K562 (cell line): ENCODE data around the gene LETM1. TPM values are rescaled to one million over a fixed set of nuclear protein-coding genes. Genes with fewer than 3 reads are reported as not detected.

Experiments used
- ATF7 ChIP-seq: fragments of 450-650 bp; IDR thresholded peaks from 2 replicates; pipeline ENCODE4 v1.7.1; 2014; ENCODE audit warnings: mild to moderate bottlenecking, moderate library complexity
- CBX2 ChIP-seq: fragments of 200-600 bp; sonication (generic); IDR thresholded peaks from one replicate; pipeline ENCODE4 v1.6.1; 2012; ENCODE audit warnings: mild to moderate bottlenecking, low read length, inconsistent platforms; ENCODE audit not compliant: insufficient read depth, poor library complexity, severe bottlenecking
- CBX8 ChIP-seq: fragments of 200-600 bp; sonication (generic); IDR thresholded peaks from 2 replicates; pipeline ENCODE4 v1.6.1; 2012; ENCODE audit warnings: borderline replicate concordance, mixed run types, low read depth, mild to moderate bottlenecking, moderate library complexity, mixed read lengths, low read length, control low read depth, inconsistent platforms; ENCODE audit not compliant: poor library complexity, severe bottlenecking; ENCODE audit errors: extremely low read depth
- ELF4 ChIP-seq: fragments of 450-650 bp; formaldehyde crosslinking; IDR thresholded peaks from 2 replicates; pipeline ENCODE4 v1.4.0; 2022; ENCODE audit warnings: missing genetic modification characterization
- ETV6 ChIP-seq, 3 experiments: fragments of 150-350 bp in 1 of 3; sonication (generic) in 1 of 3; formaldehyde crosslinking in 1 of 3; IDR thresholded peaks; 2 replicates each; pipeline versions ENCODE4 v1.6.1 to v1.8.0; 2014 to 2022; ENCODE audit warnings: borderline replicate concordance in 2 of 3, low read depth in 2 of 3, antibody characterized with exemption in 1 of 3, low read length in 1 of 3, mild to moderate bottlenecking in 1 of 3, missing genetic modification reagents in 1 of 3
- FOSL1 ChIP-seq: fragments of 200-800 bp; sonication (Bioruptor generic); conservative IDR thresholded peaks from 2 replicates; pipeline ENCODE4 v1.6.1; 2016; ENCODE audit warnings: missing genetic modification characterization, missing compliant biosample characterization
- FOXA3 ChIP-seq, 2 experiments: fragments of 450-650 bp in 1 of 2; sonication (generic) in 1 of 2; formaldehyde crosslinking; IDR thresholded peaks in 1 of 2; conservative IDR thresholded peaks in 1 of 2; 2 replicates each; pipeline versions ENCODE4 v1.4.0 to v1.8.0; 2020 to 2022; ENCODE audit warnings: mild to moderate bottlenecking in 2 of 2, missing genetic modification reagents in 1 of 2
- JUNB ChIP-seq: fragments of 450-650 bp; formaldehyde crosslinking; conservative IDR thresholded peaks from 2 replicates; pipeline ENCODE4 v1.4.0; 2020; ENCODE audit warnings: mild to moderate bottlenecking
- MBD2 ChIP-seq: sonication (generic); IDR thresholded peaks from 2 replicates; pipeline ENCODE4 v1.6.1; 2016; ENCODE audit warnings: low read depth, borderline replicate concordance
- MCM5 ChIP-seq: fragments of 450-650 bp; IDR thresholded peaks from 2 replicates; pipeline ENCODE4 v1.6.1; 2016; ENCODE audit warnings: low read depth
- NR2C2 ChIP-seq, 2 experiments: fragments of 200-800 bp in 1 of 2; sonication (Bioruptor generic) in 1 of 2; sonication (generic) in 1 of 2; formaldehyde crosslinking in 1 of 2; IDR thresholded peaks; 2 replicates each; pipeline versions ENCODE4 v1.6.1 to v1.8.0; 2016 to 2022; ENCODE audit warnings: mild to moderate bottlenecking in 1 of 2, missing compliant biosample characterization in 1 of 2, missing genetic modification characterization in 1 of 2, missing genetic modification reagents in 1 of 2
- PURB ChIP-seq: sonication (generic); formaldehyde crosslinking; IDR thresholded peaks from 2 replicates; pipeline ENCODE4 v1.9.0; 2021; ENCODE audit warnings: low read depth, mild to moderate bottlenecking, missing genetic modification reagents
- STAT5B ChIP-seq: fragments of 250-450 bp; sonication (Bioruptor Pico); IDR thresholded peaks from 2 replicates; pipeline ENCODE4 v1.8.0; 2021; ENCODE audit warnings: mild to moderate bottlenecking, inconsistent platforms
- ZNF12 ChIP-seq: sonication (generic); formaldehyde crosslinking; IDR thresholded peaks from 2 replicates; pipeline ENCODE4 v1.4.0; 2020; ENCODE audit warnings: mild to moderate bottlenecking, missing genetic modification reagents
- ZNF586 ChIP-seq: fragments of 450-650 bp; formaldehyde crosslinking; conservative IDR thresholded peaks from 2 replicates; pipeline ENCODE4 v1.4.0; 2020; ENCODE audit warnings: mild to moderate bottlenecking, moderate library complexity
- ZNF644 ChIP-seq: fragments of 200-800 bp; sonication (Bioruptor generic); IDR thresholded peaks from 2 replicates; pipeline ENCODE4 v1.6.1; 2016; ENCODE audit warnings: low read depth, missing genetic modification characterization, missing compliant biosample characterization
- ZSCAN29 ChIP-seq: fragments of 450-650 bp; IDR thresholded peaks from 2 replicates; pipeline ENCODE4 v1.6.1; 2017
- ZZZ3 ChIP-seq: fragments of 450-650 bp; IDR thresholded peaks from 2 replicates; pipeline ENCODE4 v1.6.1; 2016; ENCODE audit warnings: antibody characterized with exemption, mild to moderate bottlenecking, moderate library complexity
- polyA plus RNA-seq, 8 experiments: library from polyadenylated mRNA; depleted of rRNA in 4 of 8; stranded (reverse) in 5 of 8; unstranded in 3 of 8; fragments of >200 nt; fragmentation: Nextera tagmentation in 2 of 8; fragmentation: Illumina TruSeq in 1 of 8; extraction: Ambion mirVana in 2 of 8; extraction: Trizol in 1 of 8; gene quantifications; 2 replicates each; pipeline versions ENCODE4 v1.2.1 to v1.2.3, GENCODE V29; 2011 to 2014; ENCODE audit warnings: inconsistent platforms in 1 of 8, missing spikeins in 1 of 8
- total RNA-seq, 7 experiments: library from RNA; depleted of rRNA in 6 of 7; stranded (reverse); fragments of >200 nt in 6 of 7; fragmentation: Illumina TruSeq in 2 of 7; extraction: Trizol in 2 of 7; gene quantifications; 2 replicates each; pipeline versions ENCODE4 v1.2.1 to v1.2.3, GENCODE V29; 2011 to 2021; ENCODE audit warnings: low replicate concordance in 1 of 7
- TF ChIP-seq, protein P1 (sequence below): fragments of 450-650 bp; IDR thresholded peaks from 2 replicates; pipeline ENCODE4 v1.6.1; 2016; ENCODE audit warnings: mild to moderate bottlenecking
- TF ChIP-seq, protein P2 (sequence below): fragments of 450-650 bp; formaldehyde crosslinking; conservative IDR thresholded peaks from 2 replicates; pipeline ENCODE4 v1.4.0; 2022; ENCODE audit warnings: mild to moderate bottlenecking, missing genetic modification characterization

Gene LETM1
- total and polyA plus RNA-seq, 9 of the 15 experiments (the other 6 are each of a cell fraction or from before 2014, with no cell fraction given), result 3.9 to 109 (median 35.0) TPM

DNA sequence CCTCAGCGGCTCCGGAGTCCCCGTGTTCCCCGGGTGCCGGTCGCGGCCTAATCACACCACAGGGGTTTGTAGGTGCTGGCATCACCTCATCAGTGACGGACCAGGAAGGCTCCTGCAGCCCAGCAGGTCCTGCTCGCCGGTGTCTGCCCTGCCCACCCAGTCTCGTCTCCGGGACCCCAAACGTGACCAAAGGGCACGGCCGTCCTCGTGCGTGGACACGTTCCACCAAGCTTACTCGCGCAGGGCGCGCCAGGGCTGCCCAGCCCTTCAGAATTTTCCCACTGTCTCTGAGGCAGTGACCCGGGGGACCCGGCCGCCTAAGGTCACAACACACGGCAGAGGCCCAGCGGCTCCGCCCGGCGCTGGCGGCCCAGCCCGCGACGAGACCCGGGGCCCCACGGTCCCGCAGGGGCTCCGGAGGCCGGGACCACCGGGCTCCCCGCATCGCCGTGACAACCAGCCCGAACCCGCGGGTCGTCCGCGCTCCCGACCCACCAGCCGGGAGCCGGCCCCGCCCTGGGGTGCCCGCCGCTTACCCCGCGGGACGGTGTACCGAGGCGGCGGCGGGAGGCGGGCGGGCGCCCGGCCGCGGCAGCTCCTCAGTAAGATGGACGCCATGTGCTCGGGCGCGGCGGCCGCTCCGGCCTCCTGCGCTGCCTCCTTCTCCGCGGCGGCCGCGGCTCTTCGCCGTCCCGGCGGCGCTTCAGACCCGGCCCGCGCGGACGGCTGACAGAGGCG, 454 bp downstream of the LETM1 start (continued):
- TF ChIP-seq FOSL1 (tag) (no peak), ZZZ3 (no peak), ETV6 (IDR thresholded peaks at IDR 0.05; ENCODE audit: borderline replicate concordance in 1 of 2, low read depth in 2 of 2, low read length in 1 of 2) (no peak), ETV6 (CRISPR knock-in tag; IDR thresholded peaks at IDR 0.05; ENCODE audit: borderline replicate concordance) (peak; percentile 82; the same call in 1 of the 2 replicates), JUNB (CRISPR knock-in tag) (no peak), MBD2 (no peak), CBX2 (no peak), ELF4 (CRISPR knock-in tag) (no peak), ZNF586 (CRISPR knock-in tag) (no peak), MCM5 (no peak), ZNF644 (no peak), CBX8 (no peak), FOXA3 (CRISPR knock-in tag; conservative IDR thresholded peaks at IDR 0.05 in 1 of 2, IDR thresholded peaks at IDR 0.05 in 1 of 2) (no peak), NR2C2 (CRISPR knock-in tag; IDR thresholded peaks at IDR 0.05) (no peak), NR2C2 (tag; IDR thresholded peaks at IDR 0.05) (no peak), ZSCAN29 (no peak), PURB (no peak), STAT5B (CRISPR knock-in tag) (no peak), ATF7 (no peak), ZNF12 (CRISPR knock-in tag) (no peak)
- TF ChIP-seq, protein P1, sequence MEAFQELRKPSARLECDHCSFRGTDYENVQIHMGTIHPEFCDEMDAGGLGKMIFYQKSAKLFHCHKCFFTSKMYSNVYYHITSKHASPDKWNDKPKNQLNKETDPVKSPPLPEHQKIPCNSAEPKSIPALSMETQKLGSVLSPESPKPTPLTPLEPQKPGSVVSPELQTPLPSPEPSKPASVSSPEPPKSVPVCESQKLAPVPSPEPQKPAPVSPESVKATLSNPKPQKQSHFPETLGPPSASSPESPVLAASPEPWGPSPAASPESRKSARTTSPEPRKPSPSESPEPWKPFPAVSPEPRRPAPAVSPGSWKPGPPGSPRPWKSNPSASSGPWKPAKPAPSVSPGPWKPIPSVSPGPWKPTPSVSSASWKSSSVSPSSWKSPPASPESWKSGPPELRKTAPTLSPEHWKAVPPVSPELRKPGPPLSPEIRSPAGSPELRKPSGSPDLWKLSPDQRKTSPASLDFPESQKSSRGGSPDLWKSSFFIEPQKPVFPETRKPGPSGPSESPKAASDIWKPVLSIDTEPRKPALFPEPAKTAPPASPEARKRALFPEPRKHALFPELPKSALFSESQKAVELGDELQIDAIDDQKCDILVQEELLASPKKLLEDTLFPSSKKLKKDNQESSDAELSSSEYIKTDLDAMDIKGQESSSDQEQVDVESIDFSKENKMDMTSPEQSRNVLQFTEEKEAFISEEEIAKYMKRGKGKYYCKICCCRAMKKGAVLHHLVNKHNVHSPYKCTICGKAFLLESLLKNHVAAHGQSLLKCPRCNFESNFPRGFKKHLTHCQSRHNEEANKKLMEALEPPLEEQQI, result no peak
- TF ChIP-seq, protein P2, sequence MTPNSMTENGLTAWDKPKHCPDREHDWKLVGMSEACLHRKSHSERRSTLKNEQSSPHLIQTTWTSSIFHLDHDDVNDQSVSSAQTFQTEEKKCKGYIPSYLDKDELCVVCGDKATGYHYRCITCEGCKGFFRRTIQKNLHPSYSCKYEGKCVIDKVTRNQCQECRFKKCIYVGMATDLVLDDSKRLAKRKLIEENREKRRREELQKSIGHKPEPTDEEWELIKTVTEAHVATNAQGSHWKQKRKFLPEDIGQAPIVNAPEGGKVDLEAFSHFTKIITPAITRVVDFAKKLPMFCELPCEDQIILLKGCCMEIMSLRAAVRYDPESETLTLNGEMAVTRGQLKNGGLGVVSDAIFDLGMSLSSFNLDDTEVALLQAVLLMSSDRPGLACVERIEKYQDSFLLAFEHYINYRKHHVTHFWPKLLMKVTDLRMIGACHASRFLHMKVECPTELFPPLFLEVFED, result no peak
